ENCODE measurements around the gene FBXL13.

FBXL13 gene

DNA sequence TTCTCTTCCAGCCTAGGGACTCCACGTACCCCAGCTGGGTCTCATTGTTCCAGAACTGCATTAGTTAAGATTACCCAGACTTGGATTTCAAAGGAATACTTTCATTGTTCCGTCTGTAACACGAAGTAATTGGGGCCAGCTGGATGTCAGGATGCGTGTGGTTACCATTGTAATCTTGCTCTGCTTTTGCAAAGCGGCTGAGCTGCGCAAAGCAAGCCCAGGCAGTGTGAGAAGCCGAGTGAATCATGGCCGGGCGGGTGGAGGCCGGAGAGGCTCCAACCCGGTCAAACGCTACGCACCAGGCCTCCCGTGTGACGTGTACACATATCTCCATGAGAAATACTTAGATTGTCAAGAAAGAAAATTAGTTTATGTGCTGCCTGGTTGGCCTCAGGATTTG is 140.8 kb downstream of the FBXL13 start:
- Histone ChIP-seq H3K9me3 (no peaks in the 10 kb centered on the region), H3K4me3 (ENCODE audit: low read depth in 1 of 2, low read length in 1 of 2) (no peak overlapping the region), H3K36me3 (no peaks in the 10 kb centered on the region), H3K4me1 (ENCODE audit: control insufficient read depth in 1 of 2, insufficient read depth in 1 of 2, low read depth in 1 of 2, low read length in 1 of 2) (peaks cover 24 to 27% of the 10 kb centered on the region in 2 experiments), H3K27me3 (no peaks in the 10 kb centered on the region), H3K27ac (no peak overlapping the region)
- TF ChIP-seq, protein P1, sequence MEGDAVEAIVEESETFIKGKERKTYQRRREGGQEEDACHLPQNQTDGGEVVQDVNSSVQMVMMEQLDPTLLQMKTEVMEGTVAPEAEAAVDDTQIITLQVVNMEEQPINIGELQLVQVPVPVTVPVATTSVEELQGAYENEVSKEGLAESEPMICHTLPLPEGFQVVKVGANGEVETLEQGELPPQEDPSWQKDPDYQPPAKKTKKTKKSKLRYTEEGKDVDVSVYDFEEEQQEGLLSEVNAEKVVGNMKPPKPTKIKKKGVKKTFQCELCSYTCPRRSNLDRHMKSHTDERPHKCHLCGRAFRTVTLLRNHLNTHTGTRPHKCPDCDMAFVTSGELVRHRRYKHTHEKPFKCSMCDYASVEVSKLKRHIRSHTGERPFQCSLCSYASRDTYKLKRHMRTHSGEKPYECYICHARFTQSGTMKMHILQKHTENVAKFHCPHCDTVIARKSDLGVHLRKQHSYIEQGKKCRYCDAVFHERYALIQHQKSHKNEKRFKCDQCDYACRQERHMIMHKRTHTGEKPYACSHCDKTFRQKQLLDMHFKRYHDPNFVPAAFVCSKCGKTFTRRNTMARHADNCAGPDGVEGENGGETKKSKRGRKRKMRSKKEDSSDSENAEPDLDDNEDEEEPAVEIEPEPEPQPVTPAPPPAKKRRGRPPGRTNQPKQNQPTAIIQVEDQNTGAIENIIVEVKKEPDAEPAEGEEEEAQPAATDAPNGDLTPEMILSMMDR (IDR thresholded peaks at IDR 0.05), result no peak

- Histone ChIP-seq H3K9me3 (no peaks in the 10 kb centered on the region), H3K36me3 (no peaks in the 10 kb centered on the region), H3K27me3 (no peaks in the 10 kb centered on the region), H3K4me3 (ENCODE audit: low read depth in 1 of 2, low read length in 1 of 2) (no peak overlapping the region), H3K27ac (no peak overlapping the region), H3K4me1 (ENCODE audit: control insufficient read depth in 1 of 2, insufficient read depth in 1 of 2, low read depth in 1 of 2, low read length in 1 of 2) (peaks cover 18 to 19% of the 10 kb centered on the region in 2 experiments)
- TF ChIP-seq, protein P1 (IDR thresholded peaks at IDR 0.05), result no peak
Observed at GRCh38 chr7:102931757-102932156, 142.8 kb downstream of the FBXL13 start.

- Histone ChIP-seq H3K36me3 (no peaks in the 10 kb centered on the region), H3K4me1 (ENCODE audit: control insufficient read depth in 1 of 2, insufficient read depth in 1 of 2, low read depth in 1 of 2, low read length in 1 of 2) (no peaks in the 10 kb centered on the region), H3K9me3 (no peaks in the 10 kb centered on the region), H3K27ac (no peak overlapping the region), H3K27me3 (no peaks in the 10 kb centered on the region), H3K4me3 (ENCODE audit: low read depth in 1 of 2, low read length in 1 of 2) (no peak overlapping the region)
- TF ChIP-seq, protein P1 (IDR thresholded peaks at IDR 0.05), result no peak
Observed at GRCh38 chr7:102927312-102927933, 147.2 kb downstream of the FBXL13 start.

- TF ChIP-seq, protein P1 (IDR thresholded peaks at IDR 0.05), result no peak
- H3K27ac ChIP-seq, result no peak overlapping the region
- H3K36me3 ChIP-seq, result no peaks in the 10 kb centered on the region
- H3K9me3 ChIP-seq, result no peaks in the 10 kb centered on the region
- H3K4me1 ChIP-seq (ENCODE audit: control insufficient read depth in 1 of 2, insufficient read depth in 1 of 2, low read depth in 1 of 2, low read length in 1 of 2), result no peaks in the 10 kb centered on the region
- H3K27me3 ChIP-seq, result no peaks in the 10 kb centered on the region
- H3K4me3 ChIP-seq (ENCODE audit: low read depth in 1 of 2, low read length in 1 of 2), result no peak overlapping the region
Observed at GRCh38 chr7:102926783-102927140, 147.8 kb downstream of the FBXL13 start.

DNA sequence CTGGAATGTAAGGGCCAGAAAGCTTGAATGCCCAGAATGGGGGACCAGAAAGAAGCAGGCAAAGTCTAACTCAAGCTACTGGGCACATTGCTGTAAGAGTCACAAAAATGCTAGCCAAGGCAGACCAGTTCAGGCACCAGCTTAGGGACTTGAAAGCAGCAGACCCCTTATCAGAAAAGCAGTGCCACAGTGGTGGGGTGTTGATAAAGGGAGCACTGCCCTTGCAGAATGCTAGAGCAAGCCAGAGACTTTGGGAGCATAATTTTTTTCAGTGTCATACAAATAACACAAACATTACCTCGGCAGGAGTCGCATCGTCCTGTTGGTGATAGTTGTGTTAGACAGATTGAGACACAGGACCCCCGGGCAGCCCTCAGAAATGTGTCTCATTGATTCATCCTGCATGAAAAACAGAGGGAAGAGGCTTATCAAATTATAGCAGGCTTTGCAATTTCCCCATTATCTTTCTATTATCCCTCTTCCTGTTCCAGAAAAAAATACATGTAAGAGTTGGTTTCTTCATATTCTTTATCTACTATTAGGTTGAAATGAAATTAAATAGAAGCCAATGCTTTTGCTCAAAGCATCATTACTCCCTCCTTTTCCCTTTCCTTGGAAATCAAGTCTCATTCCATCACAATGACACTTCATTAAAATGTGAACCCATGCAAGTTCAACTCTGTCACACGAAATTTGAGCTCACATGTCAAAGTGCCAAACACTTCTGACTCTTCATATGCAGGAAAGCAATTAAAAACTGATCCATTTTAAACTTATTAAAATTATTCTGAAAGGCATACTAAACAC is 148.4 kb downstream of the FBXL13 start:
- H3K9me3 ChIP-seq, result no peaks in the 10 kb centered on the region
- TF ChIP-seq, protein P1 (IDR thresholded peaks at IDR 0.05), result no peak
- H3K27me3 ChIP-seq, result no peaks in the 10 kb centered on the region
- H3K27ac ChIP-seq, result no peak overlapping the region
- H3K4me3 ChIP-seq (ENCODE audit: low read depth in 1 of 2, low read length in 1 of 2), result no peak overlapping the region
- no peaks in the 10 kb centered on the region for H3K4me1 ChIP-seq (ENCODE audit: control insufficient read depth in 1 of 2, insufficient read depth in 1 of 2, low read depth in 1 of 2, low read length in 1 of 2)
- no peaks in the 10 kb centered on the region for H3K36me3 ChIP-seq
